HEK293 (cell line): Measurements from ENCODE around the gene C2orf72.

Experiments used
- BCL6B ChIP-seq: fragments of 450-650 bp; formaldehyde crosslinking; IDR thresholded peaks from 2 replicates; pipeline ENCODE4 v1.5.1; 2017; ENCODE audit warnings: missing biosample characterization, missing genetic modification characterization
- GLIS2 ChIP-seq: fragments of 450-650 bp; formaldehyde crosslinking; IDR thresholded peaks from 2 replicates; pipeline ENCODE4 v1.5.1; 2016; ENCODE audit warnings: missing biosample characterization, missing genetic modification characterization
- HIC1 ChIP-seq: fragments of 450-650 bp; formaldehyde crosslinking; IDR thresholded peaks from 2 replicates; pipeline ENCODE4 v1.5.1; 2016; ENCODE audit warnings: missing biosample characterization, missing genetic modification characterization
- HOXD13 ChIP-seq: sonication (generic); formaldehyde crosslinking; IDR thresholded peaks from 2 replicates; pipeline ENCODE4 v1.8.0; 2022; ENCODE audit warnings: missing genetic modification reagents, borderline replicate concordance
- SP2 ChIP-seq: fragments of 450-650 bp; formaldehyde crosslinking; IDR thresholded peaks from 2 replicates; pipeline ENCODE4 v1.5.1; 2016; ENCODE audit warnings: missing biosample characterization, missing genetic modification characterization
- ZFP37 ChIP-seq: fragments of 450-650 bp; formaldehyde crosslinking; IDR thresholded peaks from 2 replicates; pipeline ENCODE4 v1.5.1; 2016; ENCODE audit warnings: missing biosample characterization, missing genetic modification characterization
- ZNF202 ChIP-seq: fragments of 450-650 bp; formaldehyde crosslinking; IDR thresholded peaks from 2 replicates; pipeline ENCODE4 v1.5.1; 2016; ENCODE audit warnings: missing biosample characterization, missing genetic modification characterization, borderline replicate concordance
- ZNF324 ChIP-seq: fragments of 450-650 bp; formaldehyde crosslinking; IDR thresholded peaks from 2 replicates; pipeline ENCODE4 v1.5.1; 2016; ENCODE audit warnings: missing biosample characterization, missing genetic modification characterization
- ZNF394 ChIP-seq: fragments of 450-650 bp; formaldehyde crosslinking; IDR thresholded peaks from 2 replicates; pipeline ENCODE4 v1.5.1; 2016; ENCODE audit warnings: missing biosample characterization, missing genetic modification characterization, mild to moderate bottlenecking, moderate library complexity, borderline replicate concordance
- ZNF610 ChIP-seq: fragments of 450-650 bp; formaldehyde crosslinking; IDR thresholded peaks from 2 replicates; pipeline ENCODE4 v1.5.1; 2016; ENCODE audit warnings: missing biosample characterization, missing genetic modification characterization, borderline replicate concordance
- ZNF639 ChIP-seq: fragments of 450-650 bp; formaldehyde crosslinking; IDR thresholded peaks from 2 replicates; pipeline ENCODE4 v1.5.1; 2016; ENCODE audit warnings: missing biosample characterization, missing genetic modification characterization
- ZNF658 ChIP-seq: fragments of 450-650 bp; formaldehyde crosslinking; IDR thresholded peaks from 2 replicates; pipeline ENCODE4; 2016; ENCODE audit warnings: missing biosample characterization, missing genetic modification characterization
- ZNF692 ChIP-seq: fragments of 450-650 bp; formaldehyde crosslinking; IDR thresholded peaks from 2 replicates; pipeline ENCODE4 v1.5.1; 2016; ENCODE audit warnings: missing biosample characterization, missing genetic modification characterization
- ZNF747 ChIP-seq: fragments of 450-650 bp; formaldehyde crosslinking; IDR thresholded peaks from 2 replicates; pipeline ENCODE4 v1.5.1; 2016; ENCODE audit warnings: missing biosample characterization, missing genetic modification characterization
- TF ChIP-seq, protein P1 (sequence below): fragments of 450-650 bp; IDR thresholded peaks from 2 replicates; pipeline ENCODE4 v1.5.1; 2018; ENCODE audit warnings: missing biosample characterization, missing genetic modification characterization
- TF ChIP-seq, protein P2 (sequence below): fragments of 450-650 bp; formaldehyde crosslinking; IDR thresholded peaks from 2 replicates; pipeline ENCODE4 v1.5.1; 2016; ENCODE audit warnings: missing biosample characterization, missing genetic modification characterization
- TF ChIP-seq, protein P3 (sequence below): fragments of 450-650 bp; IDR thresholded peaks from 2 replicates; pipeline ENCODE4 v1.5.1; 2018; ENCODE audit warnings: missing biosample characterization, mild to moderate bottlenecking, missing genetic modification characterization
- TF ChIP-seq, protein P4 (sequence below): fragments of 450-650 bp; formaldehyde crosslinking; IDR thresholded peaks from 2 replicates; pipeline ENCODE4 v1.5.1; 2016; ENCODE audit warnings: missing biosample characterization, missing genetic modification characterization

C2orf72 gene

DNA sequence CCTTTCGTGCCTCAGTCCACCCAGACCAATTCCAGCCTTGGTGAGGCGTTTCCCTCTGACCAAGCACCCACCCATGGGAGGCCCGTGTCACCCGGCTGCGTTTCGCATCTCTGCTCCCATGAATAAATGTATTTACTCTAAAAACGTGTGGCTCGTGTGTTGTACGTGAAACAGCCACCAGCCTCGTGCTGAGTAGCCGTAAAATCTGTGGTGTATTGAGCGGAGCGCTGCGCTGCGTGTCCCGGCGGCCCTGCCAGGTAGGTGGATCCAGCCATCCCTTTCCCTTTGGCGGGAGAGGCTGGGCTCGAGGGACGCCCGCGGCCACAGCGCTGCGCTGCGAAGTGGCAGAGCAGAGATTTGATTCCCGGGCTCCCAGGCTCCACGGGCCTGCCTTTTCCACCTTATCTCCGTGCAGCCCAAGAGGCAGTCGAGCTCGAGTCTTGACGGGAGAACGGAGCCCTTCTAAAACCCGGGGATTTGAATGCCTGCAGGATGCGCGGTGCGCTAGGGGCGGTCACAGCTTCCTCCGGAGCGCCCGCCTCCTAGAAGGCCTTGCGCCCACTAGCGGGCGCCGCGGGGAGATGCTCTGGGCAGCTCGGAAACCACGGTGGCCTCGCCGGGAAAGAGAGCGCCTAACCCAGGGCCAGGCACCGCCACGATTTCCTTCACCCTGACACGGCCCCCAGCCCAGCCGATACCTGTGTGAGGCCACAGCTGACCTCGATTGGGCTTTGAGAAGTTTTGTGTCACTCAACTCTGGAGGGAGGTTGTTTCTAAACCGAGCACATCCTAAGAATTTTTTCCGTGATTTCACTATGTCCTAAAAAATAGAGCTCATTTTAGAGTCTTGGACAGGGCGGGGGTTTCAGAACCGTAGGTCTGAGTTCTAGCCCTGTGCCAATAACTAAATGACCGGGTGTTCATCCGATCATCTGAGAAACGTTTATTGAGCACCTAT, 15.4 kb downstream of the C2orf72 start (continued):
- TF ChIP-seq ZNF639 (tag by site-specific recombination), result 0 out of 2 replicates have a peak, but pooled peaks have one; percentile 12
- TF ChIP-seq HOXD13 (CRISPR knock-in tag), result no peak
- no peak for TF ChIP-seq HIC1
- peak; percentile 27; the same call in 1 of the 2 replicates for TF ChIP-seq ZNF692 (tag by site-specific recombination)
- no peak for TF ChIP-seq ZNF610
- TF ChIP-seq, protein P1, sequence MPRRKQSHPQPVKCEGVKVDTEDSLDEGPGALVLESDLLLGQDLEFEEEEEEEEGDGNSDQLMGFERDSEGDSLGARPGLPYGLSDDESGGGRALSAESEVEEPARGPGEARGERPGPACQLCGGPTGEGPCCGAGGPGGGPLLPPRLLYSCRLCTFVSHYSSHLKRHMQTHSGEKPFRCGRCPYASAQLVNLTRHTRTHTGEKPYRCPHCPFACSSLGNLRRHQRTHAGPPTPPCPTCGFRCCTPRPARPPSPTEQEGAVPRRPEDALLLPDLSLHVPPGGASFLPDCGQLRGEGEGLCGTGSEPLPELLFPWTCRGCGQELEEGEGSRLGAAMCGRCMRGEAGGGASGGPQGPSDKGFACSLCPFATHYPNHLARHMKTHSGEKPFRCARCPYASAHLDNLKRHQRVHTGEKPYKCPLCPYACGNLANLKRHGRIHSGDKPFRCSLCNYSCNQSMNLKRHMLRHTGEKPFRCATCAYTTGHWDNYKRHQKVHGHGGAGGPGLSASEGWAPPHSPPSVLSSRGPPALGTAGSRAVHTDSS (tag by site-specific recombination), result no peak
- TF ChIP-seq, protein P2, sequence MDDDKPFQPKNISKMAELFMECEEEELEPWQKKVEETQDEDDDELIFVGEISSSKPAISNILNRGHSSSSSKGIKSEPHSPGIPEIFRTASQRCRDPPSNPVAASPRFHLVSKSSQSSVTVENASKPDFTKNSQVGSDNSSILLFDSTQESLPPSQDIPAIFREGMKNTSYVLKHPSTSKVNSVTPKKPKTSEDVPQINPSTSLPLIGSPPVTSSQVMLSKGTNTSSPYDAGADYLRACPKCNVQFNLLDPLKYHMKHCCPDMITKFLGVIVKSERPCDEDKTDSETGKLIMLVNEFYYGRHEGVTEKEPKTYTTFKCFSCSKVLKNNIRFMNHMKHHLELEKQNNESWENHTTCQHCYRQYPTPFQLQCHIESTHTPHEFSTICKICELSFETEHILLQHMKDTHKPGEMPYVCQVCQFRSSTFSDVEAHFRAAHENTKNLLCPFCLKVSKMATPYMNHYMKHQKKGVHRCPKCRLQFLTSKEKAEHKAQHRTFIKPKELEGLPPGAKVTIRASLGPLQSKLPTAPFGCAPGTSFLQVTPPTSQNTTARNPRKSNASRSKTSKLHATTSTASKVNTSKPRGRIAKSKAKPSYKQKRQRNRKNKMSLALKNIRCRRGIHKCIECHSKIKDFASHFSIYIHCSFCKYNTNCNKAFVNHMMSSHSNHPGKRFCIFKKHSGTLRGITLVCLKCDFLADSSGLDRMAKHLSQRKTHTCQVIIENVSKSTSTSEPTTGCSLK (tag by site-specific recombination), result no peak
- TF ChIP-seq ZNF747 (tag by site-specific recombination), result no peak
- no peak for TF ChIP-seq BCL6B
- peak; percentile 52; the same call in 1 of the 2 replicates for TF ChIP-seq ZNF394 (tag by site-specific recombination)
- no peak for TF ChIP-seq ZNF202
- peak; percentile 56; the same call in 1 of the 2 replicates for TF ChIP-seq ZFP37 (tag by site-specific recombination)
- TF ChIP-seq, protein P3, sequence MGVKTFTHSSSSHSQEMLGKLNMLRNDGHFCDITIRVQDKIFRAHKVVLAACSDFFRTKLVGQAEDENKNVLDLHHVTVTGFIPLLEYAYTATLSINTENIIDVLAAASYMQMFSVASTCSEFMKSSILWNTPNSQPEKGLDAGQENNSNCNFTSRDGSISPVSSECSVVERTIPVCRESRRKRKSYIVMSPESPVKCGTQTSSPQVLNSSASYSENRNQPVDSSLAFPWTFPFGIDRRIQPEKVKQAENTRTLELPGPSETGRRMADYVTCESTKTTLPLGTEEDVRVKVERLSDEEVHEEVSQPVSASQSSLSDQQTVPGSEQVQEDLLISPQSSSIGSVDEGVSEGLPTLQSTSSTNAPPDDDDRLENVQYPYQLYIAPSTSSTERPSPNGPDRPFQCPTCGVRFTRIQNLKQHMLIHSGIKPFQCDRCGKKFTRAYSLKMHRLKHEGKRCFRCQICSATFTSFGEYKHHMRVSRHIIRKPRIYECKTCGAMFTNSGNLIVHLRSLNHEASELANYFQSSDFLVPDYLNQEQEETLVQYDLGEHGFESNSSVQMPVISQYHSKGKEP, result no peak; the same call in 1 of the 2 replicates
- TF ChIP-seq SP2 (tag by site-specific recombination), result peak; percentile 61
- TF ChIP-seq ZNF658 (tag by site-specific recombination), result no peak
- TF ChIP-seq GLIS2 (tag by site-specific recombination), result no peak
- TF ChIP-seq, protein P4, sequence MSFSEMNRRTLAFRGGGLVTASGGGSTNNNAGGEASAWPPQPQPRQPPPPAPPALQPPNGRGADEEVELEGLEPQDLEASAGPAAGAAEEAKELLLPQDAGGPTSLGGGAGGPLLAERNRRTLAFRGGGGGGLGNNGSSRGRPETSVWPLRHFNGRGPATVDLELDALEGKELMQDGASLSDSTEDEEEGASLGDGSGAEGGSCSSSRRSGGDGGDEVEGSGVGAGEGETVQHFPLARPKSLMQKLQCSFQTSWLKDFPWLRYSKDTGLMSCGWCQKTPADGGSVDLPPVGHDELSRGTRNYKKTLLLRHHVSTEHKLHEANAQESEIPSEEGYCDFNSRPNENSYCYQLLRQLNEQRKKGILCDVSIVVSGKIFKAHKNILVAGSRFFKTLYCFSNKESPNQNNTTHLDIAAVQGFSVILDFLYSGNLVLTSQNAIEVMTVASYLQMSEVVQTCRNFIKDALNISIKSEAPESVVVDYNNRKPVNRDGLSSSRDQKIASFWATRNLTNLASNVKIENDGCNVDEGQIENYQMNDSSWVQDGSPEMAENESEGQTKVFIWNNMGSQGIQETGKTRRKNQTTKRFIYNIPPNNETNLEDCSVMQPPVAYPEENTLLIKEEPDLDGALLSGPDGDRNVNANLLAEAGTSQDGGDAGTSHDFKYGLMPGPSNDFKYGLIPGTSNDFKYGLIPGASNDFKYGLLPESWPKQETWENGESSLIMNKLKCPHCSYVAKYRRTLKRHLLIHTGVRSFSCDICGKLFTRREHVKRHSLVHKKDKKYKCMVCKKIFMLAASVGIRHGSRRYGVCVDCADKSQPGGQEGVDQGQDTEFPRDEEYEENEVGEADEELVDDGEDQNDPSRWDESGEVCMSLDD, result no peak
- TF ChIP-seq ZNF324 (tag by site-specific recombination), result no peak
